ENCODE data around the gene COX6A2.
"Not testable (repeated sequence)": the region's sequence is repeated elsewhere in the genome, so short reads cannot be mapped to it uniquely, and the experiment has no call there.

COX6A2 gene

GRCh38 chr16:31453255-31454204 lies 25.4 kb upstream of the COX6A2 start:
- intact Hi-C loops (cut with DNase I; ENCODE audit: low total_unique reads): loop anchor here (10.0 kb wide), 1 partner anchor 421 kb away; the partner anchor contains the start of gene ZNF267
- Histone ChIP-seq H3K36me3 (peaks cover 0 to 10% (median 0%) of the 10 kb centered on the region in 3 donors), H3K4me3 (peak overlapping the region in 1 of 2 donors; percentile 11), H3K27ac (peak overlapping the region; percentile 66 to 80), H3K27me3 (no peaks in the 10 kb centered on the region), H3K9me3 (no peaks in the 10 kb centered on the region), H3K4me1 (peaks cover 5 to 70% (median 64%) of the 10 kb centered on the region in 4 donors)
- DNase-seq: peak; percentile 68 to 75
- no peak for TF ChIP-seq CTCF (IDR thresholded peaks at IDR 0.05)

- DNase-seq: peak; percentile 23 to 40
- intact Hi-C loops (cut with DNase I; ENCODE audit: low total_unique reads): loop anchor here (10.0 kb wide), 1 partner anchor 422 kb away; the partner anchor contains the start of gene ZNF267
These were observed 24.5 kb upstream of the COX6A2 start for GRCh38 chr16:31452631-31453106.

GRCh38 chr16:31451681-31452351 lies 23.7 kb upstream of the COX6A2 start:
- DNase-seq: peak; percentile 34 to 69
- intact Hi-C loops (cut with DNase I; ENCODE audit: low total_unique reads): loop anchor here (10.0 kb wide), 1 partner anchor 423 kb away; the partner anchor contains the start of gene ZNF267
- Histone ChIP-seq H3K4me1 (peaks cover 5 to 53% (median 50%) of the 10 kb centered on the region in 4 donors), H3K36me3 (peaks cover 0 to 10% (median 0%) of the 10 kb centered on the region in 3 donors), H3K9me3 (no peaks in the 10 kb centered on the region), H3K27ac (peak overlapping the region; percentile 66 to 80), H3K27me3 (no peaks in the 10 kb centered on the region), H3K4me3 (no peak overlapping the region)
- TF ChIP-seq CTCF (IDR thresholded peaks at IDR 0.05): peak; percentile 50 to 51

More at GRCh38 chr16:31452631-31453106, 24.5 kb upstream of the COX6A2 start:
- peaks cover 0 to 10% (median 0%) of the 10 kb centered on the region in 3 donors for H3K36me3 ChIP-seq
- H3K4me3 ChIP-seq: peak overlapping the region in 1 of 2 donors; percentile 11
- H3K27ac ChIP-seq: peak overlapping the region; percentile 66 to 80
- no peaks in the 10 kb centered on the region for H3K9me3 ChIP-seq
- TF ChIP-seq CTCF (IDR thresholded peaks at IDR 0.05): no peak
- peaks cover 5 to 62% (median 59%) of the 10 kb centered on the region in 4 donors for H3K4me1 ChIP-seq
- no peaks in the 10 kb centered on the region for H3K27me3 ChIP-seq

- peak in 1 of 2 donors; percentile 21 for DNase-seq
- intact Hi-C loops (cut with DNase I; ENCODE audit: low total_unique reads): loop anchor here (10.0 kb wide), 1 partner anchor 424 kb away; the partner anchor contains the start of gene ZNF267
- Histone ChIP-seq H3K27me3 (no peaks in the 10 kb centered on the region), H3K4me1 (peaks cover 5 to 47% (median 45%) of the 10 kb centered on the region in 4 donors), H3K27ac (peak overlapping the region in 1 of 2 donors; percentile 80), H3K9me3 (no peaks in the 10 kb centered on the region), H3K4me3 (no peak overlapping the region), H3K36me3 (peaks cover 0 to 6% (median 0%) of the 10 kb centered on the region in 3 donors)
- no peak for TF ChIP-seq CTCF (IDR thresholded peaks at IDR 0.05)
These were observed 23.0 kb upstream of the COX6A2 start for GRCh38 chr16:31451201-31451600.

GRCh38 chr16:31445931-31446330 lies 17.8 kb upstream of the COX6A2 start:
- intact Hi-C loops (cut with DNase I; ENCODE audit: low total_unique reads): loop anchor here (10.0 kb wide), 1 partner anchor 371 kb away; the partner anchor contains the start of genes ZNF646 and ZNF668

More at GRCh38 chr16:31445931-31446330, 17.8 kb upstream of the COX6A2 start:
- not testable (repeated sequence) for H3K9me3 ChIP-seq, H3K27me3 ChIP-seq, H3K4me3 ChIP-seq, H3K36me3 ChIP-seq, H3K27ac ChIP-seq
- peaks cover 0 to 14% (median 3%) of the 10 kb centered on the region in 4 donors for H3K4me1 ChIP-seq
- DNase-seq: peak in 1 of 2 donors; percentile 3

Measured in tibial artery (tissue), 4 donors.